Heart left ventricle (tissue), 13 donors: Measurements from ENCODE around the gene IL1F10.

Experiments
- CTCF ChIP-seq, 12 donors: fragments of 200-600 bp; sonication (generic) in 4 of 12; IDR thresholded peaks; one replicate each; pipeline versions ENCODE4 v1.5.0 to v1.8.0; 2018 to 2022; ENCODE audit warnings: antibody characterized with exemption in 12 of 12, mild to moderate bottlenecking in 5 of 12
- POLR2A ChIP-seq, 2 donors: fragments of 450-650 bp; IDR thresholded peaks; one replicate each; pipeline ENCODE4 v1.6.1; 2017; ENCODE audit warnings: antibody characterized with exemption in 2 of 2, mild to moderate bottlenecking in 2 of 2, moderate library complexity in 2 of 2
- donor health status: ischemic (EF 13 %, LVEDD 7.1; RV severe dilation, severe dysfunction).
- donor health status: DM: no; HTN: yes; CAD: no.
- donor health status: DM: no; HTN: no; CAD: no.
- donor health status: ischemic (EF 25% LVEDD 6.9; RV normal size, moderate dysfunction).
- donor health status: ischemic (EF 25% LVEDD 5.7; RV mildly dilated, moderate dysfunction).
- donor health status: ischemic (EF 35%, LVEDD 5.7; RV mildly dilated, moderate dysfunction).
- donor health status: nonischemic (EF 11% LVEDD 7.7; RV severe dilation, severe dysfunction).
- donor health status: DM: yes; HTN: yes; CAD: no.
- donor health status: PGD.
- donor health status: ischemic (EF 29% LVEDD 5.4; RV normal size, mild dysfunction).
- donor health status: nonischemic (EF 23%, LVEDD 6.1; RV moderate dilation, normal function).

GRCh38 chr2:113113807-113114206, 46.0 kb downstream of the IL1F10 start:
- TF ChIP-seq CTCF (IDR thresholded peaks at IDR 0.05) (no peak), POLR2A (IDR thresholded peaks at IDR 0.05) (no peak)
